GM13976 (cell line): ENCODE data around the gene VWA8.
"Not testable (repeated sequence)": the region's sequence is repeated elsewhere in the genome, so short reads cannot be mapped to it uniquely, and the experiment has no call there.

Experiments used
- DNase-seq: peaks from one replicate; pipeline ENCODE4 v3.0.0; 2012; ENCODE audit warnings: low spot score
- in situ Hi-C: fragments of 300-500 bp; cut with MboI; formaldehyde crosslinking; loops from one replicate; pipeline ENCODE4 v1.12.0; 2022; ENCODE audit warnings: low sequenced_read_pairs, mixed read lengths, inconsistent platforms; ENCODE audit not compliant: unreplicated experiment
- TF ChIP-seq, protein P1 (sequence below): IDR thresholded peaks from 2 replicates; pipeline ENCODE4 v1.5.1; 2012; ENCODE audit warnings: borderline replicate concordance, mild to moderate bottlenecking; ENCODE audit not compliant: insufficient read depth; ENCODE audit errors: extremely low read depth, missing control alignments, control extremely low read depth

VWA8 gene

DNA sequence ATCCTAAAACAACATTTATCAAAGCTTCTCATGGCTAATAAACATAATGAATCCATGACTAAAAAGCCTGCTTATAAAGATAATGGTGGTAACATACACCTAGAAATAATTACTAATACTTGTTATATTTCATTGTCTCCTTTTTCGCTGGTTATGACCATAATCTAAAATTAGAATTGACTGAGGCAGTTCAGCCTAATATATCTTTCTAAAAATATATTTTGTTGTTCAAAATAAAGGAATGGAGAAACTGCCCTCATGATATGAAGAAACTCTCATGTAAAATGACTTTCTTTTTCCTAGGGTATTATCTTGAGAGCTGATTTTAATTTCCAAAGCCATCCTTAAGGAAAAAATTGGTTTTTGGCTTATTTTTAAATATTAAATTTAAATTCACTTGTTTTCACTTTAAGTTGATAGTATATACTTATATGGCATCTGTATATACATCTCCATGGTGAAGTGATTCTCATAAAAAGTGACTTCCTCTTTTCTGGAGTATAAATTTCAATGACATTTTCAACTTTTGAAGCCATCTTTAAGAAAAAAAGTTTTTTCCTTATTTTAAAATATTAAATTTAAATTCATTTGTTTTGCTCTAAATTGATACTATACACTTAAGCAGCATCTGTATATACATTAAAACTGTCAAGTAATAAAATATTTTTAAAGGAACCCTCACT is 204.6 kb downstream of the VWA8 start:
- DNase-seq = no peak
- TF ChIP-seq, protein P1, sequence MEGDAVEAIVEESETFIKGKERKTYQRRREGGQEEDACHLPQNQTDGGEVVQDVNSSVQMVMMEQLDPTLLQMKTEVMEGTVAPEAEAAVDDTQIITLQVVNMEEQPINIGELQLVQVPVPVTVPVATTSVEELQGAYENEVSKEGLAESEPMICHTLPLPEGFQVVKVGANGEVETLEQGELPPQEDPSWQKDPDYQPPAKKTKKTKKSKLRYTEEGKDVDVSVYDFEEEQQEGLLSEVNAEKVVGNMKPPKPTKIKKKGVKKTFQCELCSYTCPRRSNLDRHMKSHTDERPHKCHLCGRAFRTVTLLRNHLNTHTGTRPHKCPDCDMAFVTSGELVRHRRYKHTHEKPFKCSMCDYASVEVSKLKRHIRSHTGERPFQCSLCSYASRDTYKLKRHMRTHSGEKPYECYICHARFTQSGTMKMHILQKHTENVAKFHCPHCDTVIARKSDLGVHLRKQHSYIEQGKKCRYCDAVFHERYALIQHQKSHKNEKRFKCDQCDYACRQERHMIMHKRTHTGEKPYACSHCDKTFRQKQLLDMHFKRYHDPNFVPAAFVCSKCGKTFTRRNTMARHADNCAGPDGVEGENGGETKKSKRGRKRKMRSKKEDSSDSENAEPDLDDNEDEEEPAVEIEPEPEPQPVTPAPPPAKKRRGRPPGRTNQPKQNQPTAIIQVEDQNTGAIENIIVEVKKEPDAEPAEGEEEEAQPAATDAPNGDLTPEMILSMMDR = no peak
- in situ Hi-C loops = no loop called here

DNA sequence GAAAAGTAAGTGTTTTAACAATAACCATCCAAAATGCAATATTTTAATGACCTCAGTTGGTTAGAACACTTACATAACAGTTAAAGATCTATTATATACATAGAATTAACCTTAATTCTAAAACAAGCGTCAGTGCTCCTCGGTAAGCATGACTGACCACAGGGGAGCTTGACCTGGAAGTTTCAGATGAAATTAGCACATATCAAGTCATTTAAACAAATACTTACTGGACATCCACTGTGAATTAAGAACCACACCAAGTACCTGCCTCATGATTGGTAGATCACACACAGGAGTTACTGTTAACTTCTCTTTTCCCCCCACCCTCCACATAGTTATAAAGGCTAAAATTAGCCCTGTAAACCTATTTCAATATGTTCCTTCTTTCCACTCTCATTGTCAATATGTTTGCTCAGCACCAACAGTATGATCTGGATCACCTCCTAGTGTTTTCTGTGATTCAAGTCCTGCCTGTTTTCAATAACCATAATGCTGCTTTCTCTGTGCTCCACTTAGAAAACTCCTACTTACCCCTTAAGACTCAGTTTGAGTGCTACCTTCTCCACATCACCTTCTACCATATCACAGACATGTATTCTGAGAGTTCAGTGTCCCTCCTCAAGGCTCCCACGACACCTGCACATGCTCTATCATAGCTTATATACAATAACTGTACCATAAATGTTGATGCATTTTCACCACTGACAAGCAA is 209.0 kb downstream of the VWA8 start:
- TF ChIP-seq, protein P1 = no peak
- in situ Hi-C loops = no loop called here
- DNase-seq = no peak

DNA sequence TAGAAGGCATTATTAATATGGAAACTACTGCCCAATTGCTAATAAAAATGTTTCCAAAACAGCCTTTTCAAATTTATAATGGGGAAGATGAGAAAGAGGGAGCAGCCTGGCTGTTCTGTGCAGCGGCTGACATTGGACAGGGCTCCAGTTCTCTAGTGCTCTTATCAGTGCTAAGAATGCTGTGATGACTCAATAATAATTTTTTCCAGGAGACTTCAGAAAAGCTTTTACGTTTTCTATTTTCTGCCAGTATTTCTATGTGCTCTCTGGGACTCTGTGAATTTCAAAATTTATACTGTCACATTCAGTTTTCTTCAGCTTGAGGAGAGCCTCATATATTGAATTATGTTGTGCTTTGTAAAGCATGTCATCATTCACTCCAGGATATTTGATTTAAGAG is 209.6 kb downstream of the VWA8 start:
- no peak for DNase-seq

DNA sequence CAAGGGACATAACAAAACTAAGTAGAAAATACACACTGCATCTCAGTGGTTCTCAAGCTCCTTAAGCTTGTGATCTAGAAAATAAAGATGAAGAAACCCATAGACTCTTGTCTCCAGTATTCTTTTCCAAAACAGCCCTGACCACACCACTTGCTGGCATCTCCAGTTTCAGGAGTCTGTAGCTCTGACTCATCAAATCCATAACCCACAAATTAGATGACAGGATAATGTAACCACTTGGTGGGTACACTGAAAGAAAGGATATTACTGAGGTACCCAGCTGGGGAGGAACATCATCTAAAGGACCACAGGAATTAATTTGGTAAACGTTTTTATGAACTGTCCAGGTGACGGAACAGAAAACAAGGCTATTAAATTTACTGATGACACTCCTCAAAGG is 214.7 kb downstream of the VWA8 start:
- in situ Hi-C loops = no loop called here
- no peak for DNase-seq
- TF ChIP-seq, protein P1 = no peak

More for the DNA sequence above, 209.6 kb downstream of the VWA8 start:
- in situ Hi-C loops = no loop called here
- TF ChIP-seq, protein P1 = no peak

DNA sequence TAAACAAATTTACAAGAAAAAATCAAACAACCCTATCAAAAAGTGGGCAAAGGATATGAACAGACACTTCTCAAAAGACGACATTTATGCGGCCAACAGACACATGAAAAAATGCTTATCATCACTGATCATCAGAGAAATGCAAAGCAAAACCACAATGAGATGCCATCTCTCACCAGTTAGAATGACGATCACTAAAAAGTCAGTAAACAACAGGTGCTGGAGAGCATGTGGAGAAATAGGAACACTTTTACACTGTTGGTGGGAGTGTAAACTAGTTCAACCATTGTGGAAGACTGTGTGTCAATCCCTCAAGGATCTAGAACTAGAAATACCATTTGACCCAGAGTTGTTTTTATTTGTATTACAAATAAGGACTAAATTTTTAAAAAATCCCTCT is 215.4 kb downstream of the VWA8 start:
- in situ Hi-C loops, DNase-seq: not testable (repeated sequence)

DNA sequence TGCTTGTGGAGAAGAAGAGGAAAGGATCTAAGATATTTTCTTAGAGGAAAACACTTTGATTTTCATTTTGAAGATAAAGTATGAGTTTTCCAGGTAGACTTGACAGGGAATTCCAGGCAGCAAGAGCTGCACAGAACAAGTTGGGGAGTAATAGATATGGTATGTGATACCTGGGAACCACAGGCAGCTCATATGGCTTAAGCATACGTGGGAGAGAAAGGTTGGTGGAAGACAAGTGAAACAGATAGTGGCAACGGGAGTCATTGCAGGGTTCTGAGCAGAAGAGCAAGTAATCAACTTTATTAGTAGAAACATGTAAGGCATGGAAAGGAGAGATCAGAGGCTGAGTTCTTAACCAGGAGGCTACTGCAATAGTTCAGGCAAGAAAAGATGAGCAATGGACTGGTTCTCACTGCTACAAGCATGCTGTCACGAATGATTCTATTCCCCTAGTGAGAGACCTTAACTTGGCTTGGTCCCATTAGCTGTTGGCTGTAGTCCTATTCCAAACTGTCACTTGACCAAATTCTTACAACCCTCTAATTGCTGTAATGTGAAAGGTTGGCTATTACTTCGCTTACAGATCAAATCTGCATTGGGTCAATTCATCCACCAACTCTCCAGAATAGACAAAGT is 217.9 kb downstream of the VWA8 start:
- in situ Hi-C loops = no loop called here
- TF ChIP-seq, protein P1 = no peak
- DNase-seq = no peak

DNA sequence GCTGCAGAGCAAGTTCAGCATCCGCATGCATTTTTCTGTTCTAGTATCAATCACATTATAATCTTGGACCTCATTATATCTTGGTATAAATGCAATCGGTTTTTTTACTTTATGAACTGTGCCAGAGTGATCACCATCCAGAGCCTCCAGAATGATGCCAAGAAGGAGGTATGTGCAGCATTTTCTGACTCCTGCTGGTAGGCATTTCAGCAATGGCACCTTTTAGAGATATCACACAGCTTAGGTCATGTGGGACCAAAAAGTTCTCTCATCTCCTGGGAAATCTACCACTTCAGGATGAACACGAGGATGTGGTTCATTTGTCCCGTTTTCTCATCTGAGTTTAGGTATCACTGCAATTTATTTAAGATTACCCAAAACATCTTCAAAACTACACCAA is 220.4 kb downstream of the VWA8 start:
- in situ Hi-C loops = no loop called here
- DNase-seq = no peak
- TF ChIP-seq, protein P1 = no peak
